ENCODE measurements around the gene PHYHIPL. TPM values are rescaled to one million over a fixed set of nuclear protein-coding genes. Genes with fewer than 3 reads are reported as not detected.

PHYHIPL gene
- total RNA-seq, 1 experiment from 2014 or later: not detected

Other genes starting within 250 kb of the PHYHIPL start
- 0.07 and 0.63 TPM in 2 replicates for gene FAM13C, start 185.9 kb downstream of the PHYHIPL start, total RNA-seq (2014; rRNA removed)

All from PC-3 (cell line).